K562 (cell line): ENCODE measurements around the gene PPTC7. TPM values are rescaled to one million over a fixed set of nuclear protein-coding genes. Genes with fewer than 3 reads are reported as not detected.

Experiments used
- ATAC-seq: fragments of 200-7000 bp; cut with Tn5 transposase; 3 replicates; pipeline ENCODE4 v1.9.1; 2020; ENCODE audit warnings: moderate library complexity
- BruUV-seq: library from RNA; stranded (reverse); fragments of 400-500 nt; replicated peaks from 2 replicates; lab custom pipeline; 2021; lab: Mats Ljungman, UMichigan
- CTCF ChIA-PET: fragments of 300-600 bp; formaldehyde crosslinking; extraction: SDS; loops from one replicate; lab custom pipeline; 2021; ENCODE audit warnings: low intra/inter-chr PET ratio; lab: Yijun Ruan, JAX
- POLR2A ChIA-PET: fragments of 300-600, 350-650 bp; sonication (Branson Sonifier 250); formaldehyde crosslinking; extraction: SDS; loops from one replicate; lab custom pipeline; 2021; ENCODE audit warnings: antibody characterized with exemption, inconsistent platforms; lab: Yijun Ruan, JAX
- DNase-seq, 4 experiments: peaks; one replicate each; pipeline versions ENCODE4 v3.0.0 to v3.0.0-alpha.2; 2011 to 2018; ENCODE audit warnings: low spot score in 3 of 4, mixed read lengths in 3 of 4; ENCODE audit errors: extremely low read depth in 1 of 4
- FAIRE-seq: peaks from 2 replicates; lab custom pipeline; 2011; peaks lifted over from hg19 to GRCh38; lab: Jason Lieb, UNC
- H2AFZ ChIP-seq: 2 replicates; pipeline ENCODE4 v1.6.0; 2011; ENCODE audit warnings: low read depth, low read length, control low read depth, inconsistent platforms
- H3K27ac ChIP-seq: fragments of 200-600 bp; 3 replicates; pipeline ENCODE4 v1.8.0; 2011; ENCODE audit warnings: low read depth, mild to moderate bottlenecking, control low read depth, inconsistent platforms, low read length, moderate library complexity, mixed read lengths; ENCODE audit errors: extremely low read depth
- H3K27me3 ChIP-seq, 2 experiments: fragments of 300-600 bp in 1 of 2; 2 replicates in 1 of 2; 3 replicates in 1 of 2; pipeline versions ENCODE4 v1.6.0 to v1.8.0; 2011; ENCODE audit warnings: inconsistent platforms in 2 of 2, low read length in 2 of 2, mild to moderate bottlenecking in 1 of 2, mixed read lengths in 1 of 2, moderate library complexity in 1 of 2; ENCODE audit not compliant: control insufficient read depth in 2 of 2, insufficient read depth in 2 of 2
- H3K36me3 ChIP-seq: fragments of 300-600 bp; 3 replicates; pipeline ENCODE4 v1.8.0; 2011; ENCODE audit warnings: mild to moderate bottlenecking, low read length, inconsistent platforms; ENCODE audit not compliant: control insufficient read depth, insufficient read depth
- H3K4me1 ChIP-seq, 2 experiments: fragments of 200-600 bp in 1 of 2; replicated peaks in 1 of 2; 2 replicates in 1 of 2; 3 replicates in 1 of 2; pipeline versions ENCODE4 v1.5.1 to v1.8.0; 2011; ENCODE audit warnings: inconsistent platforms in 2 of 2, low read length in 2 of 2, mild to moderate bottlenecking in 1 of 2, mixed read lengths in 1 of 2, moderate library complexity in 1 of 2; ENCODE audit not compliant: control insufficient read depth in 2 of 2, insufficient read depth in 2 of 2
- H3K4me2 ChIP-seq: 2 replicates; pipeline ENCODE4 v1.6.1; 2011; ENCODE audit warnings: low read length, control low read depth, inconsistent platforms, mixed read lengths; ENCODE audit not compliant: insufficient read depth
- H3K4me3 ChIP-seq: fragments of 200-600 bp; sonication (generic), shearing (Covaris generic); 2 replicates; pipeline ENCODE4 v1.5.1; 2016; ENCODE audit warnings: control low read depth, inconsistent platforms
- H3K79me2 ChIP-seq: fragments of 200-600 bp; 3 replicates; pipeline ENCODE4 v1.8.0; 2011; ENCODE audit warnings: low read length, inconsistent platforms; ENCODE audit not compliant: control insufficient read depth, insufficient read depth
- H3K9ac ChIP-seq, 2 experiments: 2 replicates each; pipeline versions ENCODE4 v1.6.0 to v1.6.1; 2011; ENCODE audit warnings: low read depth in 2 of 2, low read length in 2 of 2, control low read depth in 1 of 2, inconsistent platforms in 1 of 2, mild to moderate bottlenecking in 1 of 2, mixed read lengths in 1 of 2; ENCODE audit not compliant: insufficient read depth in 1 of 2
- H3K9me1 ChIP-seq: one replicate; pipeline ENCODE4 v1.6.0; 2011; ENCODE audit warnings: inconsistent platforms, mild to moderate bottlenecking, low read length, moderate library complexity; ENCODE audit not compliant: control insufficient read depth, insufficient read depth
- H3K9me3 ChIP-seq: replicated peaks from 2 replicates; pipeline ENCODE4 v1.5.1; 2011; ENCODE audit warnings: low read depth, low read length, inconsistent platforms; ENCODE audit not compliant: control insufficient read depth, insufficient read depth
- H4K20me1 ChIP-seq: replicated peaks from 2 replicates; pipeline ENCODE4 v1.6.1; 2011; ENCODE audit warnings: low read length, inconsistent platforms, mixed read lengths; ENCODE audit not compliant: control insufficient read depth, insufficient read depth
- ASH1L ChIP-seq: fragments of 450-650 bp; IDR thresholded peaks from 2 replicates; pipeline ENCODE4 v1.6.1; 2018; ENCODE audit warnings: borderline replicate concordance, mild to moderate bottlenecking, low read depth; ENCODE audit not compliant: partially characterized antibody
- BRD9 ChIP-seq: fragments of 450-650 bp; IDR thresholded peaks from 2 replicates; pipeline ENCODE4 v1.6.1; 2018; ENCODE audit warnings: low read depth; ENCODE audit not compliant: partially characterized antibody
- CEBPG ChIP-seq, 3 experiments: fragments of 200-800 bp in 1 of 3; sonication (Bioruptor generic) in 1 of 3; sonication (generic) in 1 of 3; formaldehyde crosslinking in 1 of 3; IDR thresholded peaks in 2 of 3; conservative IDR thresholded peaks in 1 of 3; 2 replicates each; pipeline versions ENCODE4 v1.6.1 to v1.8.0; 2016 to 2022; ENCODE audit warnings: missing compliant biosample characterization in 2 of 3, missing genetic modification characterization in 2 of 3, mild to moderate bottlenecking in 1 of 3, missing genetic modification reagents in 1 of 3
- CHD1 ChIP-seq: fragments of 200-600 bp; sonication (generic); IDR thresholded peaks from one replicate; pipeline ENCODE4 v1.6.1; 2012; ENCODE audit warnings: mild to moderate bottlenecking, moderate library complexity, low read length, inconsistent platforms
- DIDO1 ChIP-seq: fragments of 450-650 bp; IDR thresholded peaks from 2 replicates; pipeline ENCODE4 v1.6.1; 2016; ENCODE audit warnings: low read depth, missing biosample characterization, missing genetic modification characterization
- HMG20A ChIP-seq: fragments of 450-650 bp; formaldehyde crosslinking; conservative IDR thresholded peaks from 2 replicates; pipeline ENCODE4 v1.4.0; 2020; ENCODE audit warnings: mild to moderate bottlenecking, mixed read lengths
- HNRNPH1 ChIP-seq: fragments of 200-400 bp; formaldehyde crosslinking; optimal IDR thresholded peaks from 2 replicates; pipeline ENCODE3; 2017; ENCODE audit warnings: low read depth, mild to moderate bottlenecking, low read length, moderate library complexity
- KAT7 ChIP-seq: sonication (generic); formaldehyde crosslinking; IDR thresholded peaks from 2 replicates; pipeline ENCODE4 v1.8.0; 2022; ENCODE audit warnings: missing genetic modification reagents, mild to moderate bottlenecking, borderline replicate concordance
- LEF1 ChIP-seq: fragments of 450-650 bp; IDR thresholded peaks from 2 replicates; pipeline ENCODE4 v1.6.1; 2016; ENCODE audit warnings: mild to moderate bottlenecking
- NR3C1 ChIP-seq: sonication (generic); formaldehyde crosslinking; IDR thresholded peaks from 2 replicates; pipeline ENCODE4 v1.8.1; 2022; ENCODE audit warnings: missing genetic modification reagents
- PHB2 ChIP-seq: fragments of 450-650 bp; IDR thresholded peaks from 2 replicates; pipeline ENCODE4 v1.6.1; 2017; ENCODE audit warnings: low read depth
- TAF7 ChIP-seq: fragments of 450-650 bp; IDR thresholded peaks from 2 replicates; pipeline ENCODE4 v1.6.1; 2016; ENCODE audit warnings: missing genetic modification characterization, missing compliant biosample characterization
- TFAP4 ChIP-seq: sonication (generic); formaldehyde crosslinking; IDR thresholded peaks from 2 replicates; pipeline ENCODE4 v1.8.0; 2022; ENCODE audit warnings: missing genetic modification reagents, mild to moderate bottlenecking, moderate library complexity, borderline replicate concordance
- THRA ChIP-seq: fragments of 450-650 bp; IDR thresholded peaks from 2 replicates; pipeline ENCODE4 v1.6.1; 2017; ENCODE audit warnings: mild to moderate bottlenecking, moderate library complexity
- ZMIZ1 ChIP-seq, 2 experiments: fragments of 150-350 bp in 1 of 2; IDR thresholded peaks; 2 replicates each; pipeline ENCODE4 v1.6.1; 2012 to 2016; ENCODE audit warnings: low read depth in 2 of 2, low read length in 2 of 2, mild to moderate bottlenecking in 1 of 2, moderate library complexity in 1 of 2
- ZNF212 ChIP-seq: fragments of 450-650 bp; formaldehyde crosslinking; IDR thresholded peaks from 2 replicates; pipeline ENCODE4 v1.4.0; 2020; ENCODE audit warnings: mild to moderate bottlenecking
- ZNF668 ChIP-seq: fragments of 250-450 bp; sonication (Bioruptor Pico); IDR thresholded peaks from 2 replicates; pipeline ENCODE4 v1.8.0; 2022; ENCODE audit warnings: mild to moderate bottlenecking, inconsistent platforms
- ZNF785 ChIP-seq: fragments of 250-450 bp; sonication (Bioruptor Pico); IDR thresholded peaks from 2 replicates; pipeline ENCODE4 v1.4.0; 2020; ENCODE audit warnings: mild to moderate bottlenecking
- WGBS: fragments of 100-300 bp; shearing (Covaris generic); methylation state at CpG from one replicate; pipeline ENCODE4 v1.1.6; 2016; ENCODE audit warnings: low coverage, mixed read lengths; ENCODE audit not compliant: insufficient coverage; ENCODE audit errors: missing lambda C conversion rate; 5-methylcytosine and 5-hydroxymethylcytosine counted together
- in situ Hi-C: fragments of 300-500 bp; cut with MboI; formaldehyde crosslinking; loops from 4 replicates; pipeline ENCODE4 v1.15.0; 2018; ENCODE audit warnings: inconsistent platforms, mixed read lengths
- intact Hi-C: fragments of 100-400 bp; cut with micrococcal nuclease; formaldehyde crosslinking; loops from 2 replicates; pipeline ENCODE4 v1.14.2; 2022
- polyA plus RNA-seq, 8 experiments: library from polyadenylated mRNA; depleted of rRNA in 4 of 8; stranded (reverse) in 5 of 8; unstranded in 3 of 8; fragments of >200 nt; fragmentation: Nextera tagmentation in 2 of 8; fragmentation: Illumina TruSeq in 1 of 8; extraction: Ambion mirVana in 2 of 8; extraction: Trizol in 1 of 8; gene quantifications; 2 replicates each; pipeline versions ENCODE4 v1.2.1 to v1.2.3, GENCODE V29; 2011 to 2014; ENCODE audit warnings: inconsistent platforms in 1 of 8, missing spikeins in 1 of 8
- total RNA-seq, 7 experiments: library from RNA; depleted of rRNA in 6 of 7; stranded (reverse); fragments of >200 nt in 6 of 7; fragmentation: Illumina TruSeq in 2 of 7; extraction: Trizol in 2 of 7; gene quantifications; 2 replicates each; pipeline versions ENCODE4 v1.2.1 to v1.2.3, GENCODE V29; 2011 to 2021; ENCODE audit warnings: low replicate concordance in 1 of 7

The PPTC7 gene
- total and polyA plus RNA-seq, 9 of the 15 experiments (the other 6 are each of a cell fraction or from before 2014, with no cell fraction given): 2.6 to 23.1 (median 11.9) TPM

DNA sequence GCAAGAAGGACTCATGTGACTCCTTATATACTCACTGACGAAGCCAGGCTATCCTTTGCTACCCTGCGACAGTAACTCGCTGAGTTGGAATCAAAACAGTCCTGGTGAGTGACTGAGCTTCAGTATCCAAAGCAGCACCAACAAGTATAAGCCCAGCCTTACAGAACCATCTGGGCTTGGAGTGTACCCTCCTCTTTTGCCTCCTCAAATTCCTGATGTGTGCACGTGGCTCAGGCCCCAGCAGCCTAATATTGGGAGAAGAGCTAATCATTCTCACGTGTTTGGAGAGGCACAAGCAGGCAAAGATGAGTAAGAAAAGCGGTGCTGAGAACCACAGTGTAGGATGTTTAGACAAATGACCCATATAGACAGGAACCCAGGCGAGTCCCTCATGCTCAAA is 34.4 kb downstream of the PPTC7 start:
- intact Hi-C loops: no loop called here
- no TSS peak for BruUV-seq

DNA sequence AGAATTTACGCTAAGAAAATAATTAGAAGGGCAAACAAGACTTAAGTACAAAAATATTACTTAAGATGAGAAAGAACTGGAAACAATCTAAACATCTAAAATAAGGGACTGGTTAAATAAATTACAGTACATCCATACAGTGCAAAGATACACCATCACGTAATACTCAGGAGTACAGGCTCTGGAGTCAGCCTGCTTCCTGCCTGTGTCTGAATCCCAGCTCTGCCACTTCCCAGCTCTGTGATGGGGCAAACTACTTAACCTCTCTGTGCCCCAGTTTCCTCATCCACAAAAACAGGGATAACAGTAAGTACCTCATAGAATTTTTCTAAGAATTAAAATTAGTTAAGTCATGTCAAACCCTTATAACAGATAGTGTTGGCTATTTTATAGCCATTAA is 36.0 kb downstream of the PPTC7 start:
- in situ Hi-C loops (no loop called here), intact Hi-C loops (no loop called here)
- DNase-seq (no peak), FAIRE-seq (no peak), ATAC-seq (no peak)
- Histone ChIP-seq H3K4me2 (no peak overlapping the region), H3K4me1 (peaks cover 2 to 4% of the 10 kb centered on the region in 2 experiments; a peak in 2 of 5 replicates), H3K9me1 (no peaks in the 10 kb centered on the region), H3K9me3 (no peaks in the 10 kb centered on the region), H3K9ac (no peak overlapping the region), H4K20me1 (no peaks in the 10 kb centered on the region), H3K36me3 (peaks cover 80% of the 10 kb centered on the region), H3K27ac (no peak overlapping the region), H3K4me3 (no peak overlapping the region), H3K27me3 (no peaks in the 10 kb centered on the region), H2AFZ (no peak overlapping the region), H3K79me2 (peaks cover 47% of the 10 kb centered on the region)
- POLR2A ChIA-PET: interaction anchor here (0.5 kb wide), 1 partner anchor 171 kb away, joined by 3 read pairs; no protein-coding TSS in a partner anchor
- 100% methylated on average over 2 of the region's 2 CpGs for WGBS
- CTCF ChIA-PET: interaction anchor here (0.8 kb wide), 1 partner anchor 279 kb away, joined by 3 read pairs; no protein-coding TSS in a partner anchor
- no TSS peak for BruUV-seq
- TF ChIP-seq THRA: no peak
- no peak for TF ChIP-seq ZNF785
- TF ChIP-seq ZMIZ1 (IDR thresholded peaks at IDR 0.05; ENCODE audit: low read depth in 2 of 2, low read length in 2 of 2): no peak
- no peak for TF ChIP-seq TFAP4 (CRISPR knock-in tag)
- no peak for TF ChIP-seq ZNF212 (CRISPR knock-in tag)

More for the DNA sequence above, 34.4 kb downstream of the PPTC7 start:
- no peaks in the 10 kb centered on the region for H3K9me3 ChIP-seq
- peaks cover 67% of the 10 kb centered on the region for H3K36me3 ChIP-seq
- CTCF ChIA-PET: no interaction called here
- H3K4me2 ChIP-seq: no peak overlapping the region
- no peak for ATAC-seq
- H3K27ac ChIP-seq: no peak overlapping the region
- FAIRE-seq: peak; percentile 42
- peaks cover 0 to 1% of the 10 kb centered on the region in 2 experiments; a peak in 1 of 5 replicates for H3K4me1 ChIP-seq
- TF ChIP-seq ASH1L (no peak), CEBPG (CRISPR knock-in tag; IDR thresholded peaks at IDR 0.05) (no peak), CEBPG (tag; conservative IDR thresholded peaks at IDR 0.05 in 1 of 2, IDR thresholded peaks at IDR 0.05 in 1 of 2) (no peak), CHD1 (no peak), PHB2 (no peak), KAT7 (no peak), NR3C1 (no peak), DIDO1 (tag) (no peak), LEF1 (no peak), HNRNPH1 (no peak), BRD9 (no peak), HMG20A (CRISPR knock-in tag) (no peak), ZNF668 (no peak), TAF7 (tag) (no peak)
- no peaks in the 10 kb centered on the region for H4K20me1 ChIP-seq
- 94% methylated on average over 7 of the region's 7 CpGs for WGBS
- no peak overlapping the region for H2AFZ ChIP-seq
- no peak overlapping the region for H3K9ac ChIP-seq
- no peaks in the 10 kb centered on the region for H3K9me1 ChIP-seq
- no peaks in the 10 kb centered on the region for H3K27me3 ChIP-seq
- peaks cover 51% of the 10 kb centered on the region for H3K79me2 ChIP-seq
- H3K4me3 ChIP-seq: no peak overlapping the region
- POLR2A ChIA-PET: interaction anchor here (0.6 to 1.1 kb wide), 5 partner anchors 10 to 42 kb away, joined by 3 to 4 read pairs (median 3); no protein-coding TSS in a partner anchor
- in situ Hi-C loops: no loop called here
- DNase-seq: no peak
